MM.1S (cell line): ENCODE data around the gene LHPP.

Experiments
- DNase-seq: peaks from one replicate; pipeline ENCODE4 v3.0.0-alpha.2; 2015
- H2AFZ ChIP-seq: fragments of 300-600 bp; sonication (generic); 2 replicates; pipeline ENCODE4 v1.6.0; 2016; ENCODE audit warnings: antibody characterized with exemption, low read length
- H3F3A ChIP-seq: fragments of 300-600 bp; sonication (generic); 2 replicates; pipeline ENCODE4 v1.6.1; 2016; ENCODE audit warnings: mild to moderate bottlenecking, antibody characterized with exemption, low read length, moderate library complexity, mixed read lengths; ENCODE audit not compliant: insufficient read depth
- H3K27ac ChIP-seq: fragments of 300-600 bp; sonication (generic); 2 replicates; pipeline ENCODE4 v1.5.1; 2016; ENCODE audit warnings: mild to moderate bottlenecking, low read length
- H3K27me3 ChIP-seq: fragments of 300-600 bp; sonication (generic); replicated peaks from 2 replicates; pipeline ENCODE4 v1.6.0; 2016; ENCODE audit warnings: low read length; ENCODE audit not compliant: insufficient read depth
- H3K36me3 ChIP-seq: fragments of 300-600 bp; sonication (generic); replicated peaks from 2 replicates; pipeline ENCODE4 v1.6.1; 2016; ENCODE audit warnings: mild to moderate bottlenecking, low read length, mixed read lengths; ENCODE audit not compliant: insufficient read depth
- H3K4me1 ChIP-seq: fragments of 300-600 bp; sonication (generic); 2 replicates; pipeline ENCODE4 v1.6.1; 2016; ENCODE audit warnings: low read length, mixed read lengths
- H3K4me2 ChIP-seq: fragments of 300-600 bp; sonication (generic); 2 replicates; pipeline ENCODE4 v1.6.0; 2016; ENCODE audit warnings: low read depth, low read length
- H3K4me3 ChIP-seq: fragments of 300-600 bp; sonication (generic); 2 replicates; pipeline ENCODE4 v1.5.1; 2016; ENCODE audit warnings: low read length, mixed read lengths
- H3K79me2 ChIP-seq: fragments of 300-600 bp; sonication (generic); 2 replicates; pipeline ENCODE4 v1.6.1; 2016; ENCODE audit warnings: mixed run types, low read length, mixed read lengths
- H3K9ac ChIP-seq: fragments of 300-600 bp; sonication (generic); 2 replicates; pipeline ENCODE4 v1.6.1; 2016; ENCODE audit warnings: low read length, mixed read lengths
- H3K9me2 ChIP-seq: fragments of 300-600 bp; sonication (generic); replicated peaks from 2 replicates; pipeline ENCODE4 v1.6.1; 2016; ENCODE audit warnings: mild to moderate bottlenecking, low read length, mixed read lengths; ENCODE audit not compliant: insufficient read depth
- H3K9me3 ChIP-seq: fragments of 300-600 bp; sonication (generic); replicated peaks from 2 replicates; pipeline ENCODE4 v1.6.1; 2016; ENCODE audit warnings: mild to moderate bottlenecking, low read length, mixed read lengths; ENCODE audit not compliant: insufficient read depth
- H4K20me1 ChIP-seq: fragments of 300-600 bp; sonication (generic); 2 replicates; pipeline ENCODE4 v1.6.1; 2016; ENCODE audit warnings: mild to moderate bottlenecking, low read length, moderate library complexity, mixed read lengths; ENCODE audit not compliant: insufficient read depth
- CTCF ChIP-seq: fragments of 300-600 bp; sonication (generic); IDR thresholded peaks from 2 replicates; pipeline ENCODE4 v1.5.1; 2016; ENCODE audit warnings: antibody characterized with exemption, low read length, mixed read lengths
- EZH2 ChIP-seq: fragments of 300-600 bp; sonication (generic); optimal IDR thresholded peaks from 2 replicates; pipeline ENCODE3; 2017; ENCODE audit warnings: low read depth, mild to moderate bottlenecking, antibody characterized with exemption, low read length, mixed read lengths
- EZH2phosphoT487 ChIP-seq: fragments of 300-600 bp; sonication (generic); IDR thresholded peaks from 2 replicates; pipeline ENCODE4 v1.6.1; 2018; ENCODE audit warnings: antibody characterized with exemption, low read length

Gene LHPP

GRCh38 chr10:124523901-124524300 lies 62.3 kb downstream of the LHPP start:
- DNase-seq, result no peak
- no peaks in the 10 kb centered on the region for H3K27me3 ChIP-seq
- H4K20me1 ChIP-seq, result no peaks in the 10 kb centered on the region
- H3K36me3 ChIP-seq, result no peaks in the 10 kb centered on the region
- H3F3A ChIP-seq, result no peaks in the 10 kb centered on the region
- peaks cover 8% of the 10 kb centered on the region; the same call in 1 of the 2 replicates for H3K4me1 ChIP-seq
- no peak overlapping the region for H2AFZ ChIP-seq
- H3K27ac ChIP-seq, result no peak overlapping the region
- H3K4me2 ChIP-seq, result no peak overlapping the region
- H3K79me2 ChIP-seq, result no peaks in the 10 kb centered on the region
- no peak overlapping the region for H3K9ac ChIP-seq
- no peaks in the 10 kb centered on the region for H3K9me3 ChIP-seq
- H3K4me3 ChIP-seq, result no peak overlapping the region
- no peak for TF ChIP-seq CTCF
- no peak for TF ChIP-seq EZH2phosphoT487
- no peak for TF ChIP-seq EZH2
- H3K9me2 ChIP-seq, result no peaks in the 10 kb centered on the region

GRCh38 chr10:124524991-124525653 lies 63.5 kb downstream of the LHPP start:
- Histone ChIP-seq H3F3A (no peaks in the 10 kb centered on the region), H3K27ac (no peak overlapping the region), H3K9me2 (no peaks in the 10 kb centered on the region), H3K4me2 (no peak overlapping the region), H3K79me2 (no peaks in the 10 kb centered on the region), H3K4me1 (peaks cover 8% of the 10 kb centered on the region; the same call in 1 of the 2 replicates), H3K9me3 (no peaks in the 10 kb centered on the region), H3K9ac (no peak overlapping the region), H2AFZ (no peak overlapping the region), H3K4me3 (no peak overlapping the region), H4K20me1 (no peaks in the 10 kb centered on the region), H3K36me3 (no peaks in the 10 kb centered on the region), H3K27me3 (no peaks in the 10 kb centered on the region)
- TF ChIP-seq EZH2phosphoT487, result no peak
- TF ChIP-seq EZH2, result no peak
- TF ChIP-seq CTCF, result no peak
- no peak for DNase-seq

- Histone ChIP-seq H3F3A (no peaks in the 10 kb centered on the region), H3K27ac (no peak overlapping the region), H3K4me2 (no peak overlapping the region), H3K4me3 (no peak overlapping the region), H3K79me2 (no peaks in the 10 kb centered on the region), H3K27me3 (no peaks in the 10 kb centered on the region), H3K9ac (no peak overlapping the region), H3K36me3 (no peaks in the 10 kb centered on the region), H4K20me1 (no peaks in the 10 kb centered on the region), H3K9me2 (no peaks in the 10 kb centered on the region), H3K9me3 (no peaks in the 10 kb centered on the region), H2AFZ (no peak overlapping the region), H3K4me1 (peaks cover 8% of the 10 kb centered on the region)
- no peak for DNase-seq
- TF ChIP-seq EZH2, result no peak
- TF ChIP-seq CTCF, result no peak
- no peak for TF ChIP-seq EZH2phosphoT487
These were observed 64.4 kb downstream of the LHPP start for GRCh38 chr10:124525751-124526600.
